T-helper 2 cell (primary cell): ENCODE results near the gene GPR37.

ENCODE experiments used
- DNase-seq, 5 experiments: peaks; one replicate each; pipeline versions ENCODE4 v3.0.0 to v3.0.0-alpha.2; 2012 to 2022

GPR37 gene

GRCh38 chr7:124780056-124780455, 14.5 kb upstream of the GPR37 start:
- no peak for DNase-seq

DNA sequence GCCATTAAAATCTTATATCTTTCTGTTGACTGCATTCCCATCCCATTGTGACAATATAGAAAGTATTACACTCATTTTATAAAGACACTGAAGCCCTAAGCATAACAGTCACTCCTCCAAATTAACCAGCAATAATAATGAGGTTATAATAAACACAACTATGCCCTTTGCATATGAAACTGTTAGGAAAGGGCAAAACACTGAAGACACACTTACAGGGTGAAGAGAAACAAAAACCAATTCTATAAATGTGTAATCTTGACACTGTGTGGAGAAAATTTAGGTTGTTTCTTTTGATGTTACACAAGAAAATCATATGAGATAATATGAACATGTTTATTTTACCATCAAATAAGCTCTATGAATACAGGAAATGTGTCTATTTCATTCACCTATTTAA, 14.0 kb upstream of the GPR37 start:
- DNase-seq: no peak

GRCh38 chr7:124779194-124779593, 13.6 kb upstream of the GPR37 start:
- DNase-seq: no peak

DNA sequence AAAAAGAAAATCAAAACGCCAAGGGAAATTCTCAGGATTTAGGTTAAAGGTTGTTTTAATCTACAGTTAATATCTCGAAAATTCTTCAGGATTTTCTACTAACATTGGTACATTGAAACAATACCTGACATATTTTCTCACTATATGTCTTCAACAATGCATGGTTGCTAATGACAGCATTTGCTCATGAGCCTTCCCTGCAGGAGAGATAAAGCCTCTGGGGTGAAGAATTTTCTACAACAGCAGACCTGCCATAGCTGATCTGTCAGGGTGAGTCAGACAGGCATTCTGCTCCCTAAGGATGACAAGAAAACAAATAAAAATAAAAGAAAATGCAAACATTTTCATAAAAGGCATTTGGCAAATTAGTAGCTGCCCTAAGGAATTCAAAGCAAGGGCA, 11.7 kb upstream of the GPR37 start:
- DNase-seq: no peak

DNA sequence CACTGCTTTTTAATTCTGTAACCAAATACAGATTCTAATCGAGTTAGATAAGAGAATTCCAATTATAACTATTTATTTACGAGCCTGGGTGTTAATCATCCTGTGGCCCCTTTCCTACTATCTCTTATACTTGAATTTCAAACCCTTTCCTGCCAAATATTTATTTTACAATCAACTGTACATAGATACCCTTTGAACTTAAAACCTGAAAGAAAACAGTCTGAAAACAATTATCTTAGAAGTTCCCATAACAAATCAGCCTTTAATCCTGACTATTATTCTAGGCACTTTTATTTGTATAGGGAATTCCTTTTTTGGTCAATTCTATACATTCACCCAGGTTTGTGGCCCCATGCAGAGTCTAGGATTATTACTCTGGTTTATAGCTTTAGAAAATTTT, 10.6 kb upstream of the GPR37 start:
- no peak for DNase-seq

DNA sequence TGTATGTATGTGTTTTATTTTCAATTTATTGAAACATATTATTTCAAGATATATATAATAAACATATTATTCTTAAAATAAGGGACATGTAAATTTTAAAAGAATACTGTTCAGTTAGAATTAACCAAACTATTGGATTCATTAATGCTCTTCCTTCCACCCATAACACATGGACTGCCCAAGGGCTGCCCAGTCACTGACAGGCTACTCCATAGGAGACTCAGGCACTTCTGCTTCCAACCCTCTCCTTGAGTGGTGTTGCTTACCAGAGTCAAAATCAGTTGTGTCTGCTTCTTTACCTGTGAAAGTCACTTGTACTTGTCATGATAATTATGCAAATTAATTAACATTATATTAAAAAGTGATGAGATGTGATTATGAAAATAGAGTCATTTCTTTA, 9.8 kb upstream of the GPR37 start:
- DNase-seq: no peak

DNA sequence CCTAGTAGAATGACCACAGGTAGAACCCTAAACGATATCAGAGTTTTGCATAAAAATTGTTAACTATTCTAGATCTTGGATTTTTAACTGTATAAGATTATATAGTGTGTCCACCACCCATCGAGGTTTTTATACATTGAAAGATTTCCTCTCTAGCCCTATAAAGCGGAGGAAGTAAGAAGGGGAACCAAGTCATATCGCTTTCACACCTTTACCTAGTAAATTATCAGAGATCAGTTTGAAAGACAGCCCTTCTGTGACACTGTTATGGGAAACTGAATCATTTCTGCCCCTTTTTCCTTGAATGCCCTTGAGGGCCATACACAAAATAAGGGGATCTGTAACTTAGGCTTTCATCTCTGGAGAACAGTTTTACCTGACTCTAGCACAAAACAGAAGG, 8.3 kb upstream of the GPR37 start:
- no peak for DNase-seq

- DNase-seq: no peak
These were observed 7.7 kb upstream of the GPR37 start for GRCh38 chr7:124773339-124773738.

GRCh38 chr7:124769136-124769535, 3.5 kb upstream of the GPR37 start:
- no peak for DNase-seq

DNA sequence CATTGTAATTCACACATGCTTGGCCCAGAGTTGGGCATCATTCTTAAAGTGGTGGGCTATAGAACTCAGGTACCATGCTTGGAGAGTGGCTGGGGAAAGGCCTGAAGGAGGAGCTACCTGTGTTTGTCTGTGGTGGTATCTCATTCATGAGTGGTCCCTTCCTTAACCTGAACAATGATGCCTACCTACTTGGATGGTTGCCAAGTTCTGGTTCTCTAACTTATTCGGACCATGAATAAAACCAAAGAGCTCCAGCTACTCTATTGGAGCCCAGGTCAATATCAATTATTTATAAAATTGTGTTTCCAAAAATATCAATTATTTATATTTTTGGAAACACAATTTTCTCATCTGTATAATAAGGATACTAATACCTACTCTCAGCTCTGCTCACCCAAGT, 2.9 kb upstream of the GPR37 start:
- no peak for DNase-seq

DNA sequence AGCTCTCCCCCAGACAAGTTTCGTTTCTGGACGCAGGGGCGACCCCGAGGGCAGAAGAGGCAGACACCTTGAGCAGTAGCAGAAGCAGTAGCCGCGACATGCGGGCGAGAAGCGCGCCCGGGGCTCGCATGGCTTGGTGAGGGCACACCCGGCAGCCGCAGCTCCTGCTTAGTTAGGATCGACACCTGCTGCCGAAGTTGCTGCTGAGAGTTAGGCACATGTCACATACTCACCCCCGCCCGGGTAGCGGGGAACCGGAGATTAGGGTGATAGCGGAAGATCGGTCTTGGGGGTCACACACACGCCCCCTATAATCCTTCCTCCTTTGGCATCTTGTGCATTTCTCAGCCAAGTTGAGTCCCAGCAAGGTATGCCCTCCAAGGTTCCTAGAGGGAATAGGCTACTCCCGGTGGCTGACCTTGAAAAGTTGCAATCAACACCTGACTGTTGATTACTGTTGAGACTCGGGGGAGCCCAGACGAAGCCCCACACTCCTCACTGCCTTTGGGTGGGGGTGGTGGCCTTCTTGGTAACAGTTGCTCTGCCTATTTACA, 668 bp downstream of the GPR37 start:
- DNase-seq: peak in 2 of 5 experiments; percentile 5 to 41

DNA sequence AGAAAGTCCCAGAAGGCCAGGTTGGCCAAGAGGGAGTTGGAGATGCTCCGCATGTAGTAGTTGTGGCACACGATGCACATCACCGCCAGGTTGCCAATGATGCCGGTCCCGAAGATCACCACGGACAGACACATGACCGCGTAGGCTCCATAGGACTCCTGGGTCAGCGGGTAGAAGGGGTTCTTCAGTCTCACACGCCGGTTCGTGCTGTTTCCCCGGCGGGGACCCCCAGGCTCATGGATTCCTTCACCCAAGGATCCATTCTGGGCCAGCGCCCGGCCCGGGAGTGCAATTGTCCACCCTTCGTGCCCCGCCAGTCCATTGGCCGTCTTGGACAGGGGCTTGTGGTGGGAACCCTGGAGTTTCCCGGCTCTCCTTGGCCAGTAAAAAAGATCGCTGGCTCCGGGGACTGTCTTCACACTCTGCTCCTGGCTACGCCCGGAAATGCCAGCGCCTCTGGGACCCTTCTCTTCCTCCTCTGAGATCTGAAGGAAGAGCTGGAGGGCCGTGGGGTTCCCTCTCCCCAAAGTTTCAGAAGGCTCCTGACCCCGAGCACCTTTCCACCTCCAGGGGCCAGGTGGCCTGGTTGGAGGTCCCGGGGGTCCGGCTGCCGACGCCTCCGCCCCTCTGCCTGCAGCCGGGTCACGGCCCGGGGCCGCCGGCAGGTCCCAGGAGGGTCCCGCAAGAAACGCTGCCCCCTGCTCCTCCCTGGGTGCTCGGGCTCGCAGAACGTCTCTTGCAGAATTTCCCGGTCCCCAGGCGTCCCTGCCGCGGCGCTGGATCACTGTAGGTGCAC, 1.3 kb downstream of the GPR37 start:
- no peak for DNase-seq

DNA sequence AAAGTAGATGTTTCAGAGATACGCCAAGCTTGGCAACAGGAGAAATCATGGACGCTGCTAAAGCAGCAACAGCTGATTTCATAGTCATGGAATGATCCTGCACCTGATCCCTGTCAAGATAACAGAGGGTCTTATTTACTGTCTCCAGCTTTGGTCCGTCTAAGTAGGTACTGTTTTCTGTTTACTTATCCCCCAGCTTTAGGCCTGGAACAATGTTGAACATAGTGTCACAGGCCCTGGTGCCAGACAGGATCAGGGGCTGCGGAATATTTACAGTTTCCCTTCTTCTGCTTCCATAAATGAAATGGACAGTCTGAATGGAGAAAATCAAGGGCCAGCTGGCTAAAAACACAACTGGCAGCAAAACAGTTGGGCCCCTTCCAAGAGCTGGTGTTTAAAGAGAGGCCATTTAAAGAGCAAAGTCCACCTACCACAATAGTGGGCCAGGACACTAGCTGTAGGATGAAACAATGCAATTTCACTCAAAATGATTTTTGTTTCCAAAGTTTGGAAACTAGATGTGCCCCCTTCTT, 2.9 kb downstream of the GPR37 start:
- no peak for DNase-seq

DNA sequence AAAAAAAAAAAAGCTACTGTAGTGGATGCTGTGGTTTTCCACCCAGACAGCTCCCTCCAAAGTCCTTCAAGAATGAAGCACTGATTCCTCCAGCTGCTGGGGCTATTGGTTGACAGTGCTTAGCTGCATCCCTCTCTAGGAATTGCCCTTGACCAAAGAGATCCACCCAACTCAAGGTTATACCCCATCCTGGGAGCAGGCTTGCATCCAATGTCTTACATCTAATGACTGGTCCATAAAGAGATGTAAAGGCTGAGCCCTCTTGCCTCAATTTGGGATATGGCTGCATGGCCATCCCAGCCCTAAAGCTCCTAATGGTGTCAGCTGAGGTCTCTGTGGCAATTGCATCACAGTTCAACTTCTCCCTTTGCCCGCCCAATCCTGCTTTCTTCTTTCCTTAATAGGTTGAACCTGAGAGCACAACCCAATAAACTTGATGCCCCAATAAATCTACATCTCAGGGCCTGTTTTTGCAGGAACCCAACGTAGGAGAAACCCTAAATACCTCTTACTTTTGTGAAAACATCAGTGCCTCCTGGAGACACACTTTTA, 4.4 kb downstream of the GPR37 start:
- no peak for DNase-seq

GRCh38 chr7:124758327-124758726, 7.3 kb downstream of the GPR37 start:
- DNase-seq: no peak

- DNase-seq: no peak
These were observed 10.9 kb downstream of the GPR37 start for GRCh38 chr7:124754576-124755268.

- no peak for DNase-seq
These were observed 13.3 kb downstream of the GPR37 start for GRCh38 chr7:124752310-124752709.

DNA sequence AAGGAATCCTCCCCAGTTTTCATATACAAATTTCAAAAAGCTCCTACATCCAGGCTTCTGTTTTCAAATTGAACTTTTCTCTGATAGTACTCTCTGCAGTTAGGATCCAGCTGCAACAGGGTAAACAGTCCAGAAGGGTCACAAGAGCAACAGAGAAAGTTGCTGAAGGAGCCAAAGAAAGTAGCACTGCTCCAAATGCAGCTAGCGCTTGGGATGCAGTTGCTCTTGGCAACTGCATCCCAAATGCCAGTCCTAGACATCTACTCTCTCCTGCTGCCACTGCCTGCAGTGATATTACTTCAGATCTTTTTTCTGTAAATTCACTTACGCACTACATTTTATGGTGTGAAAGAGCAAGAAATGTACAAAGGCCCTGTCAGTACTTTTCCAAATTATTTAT, 14.6 kb downstream of the GPR37 start:
- DNase-seq: no peak

- no peak for DNase-seq
These were observed 18.5 kb downstream of the GPR37 start for GRCh38 chr7:124747072-124747471.

- DNase-seq: no peak
These were observed 27.0 kb downstream of the GPR37 start for GRCh38 chr7:124738639-124739038.

DNA sequence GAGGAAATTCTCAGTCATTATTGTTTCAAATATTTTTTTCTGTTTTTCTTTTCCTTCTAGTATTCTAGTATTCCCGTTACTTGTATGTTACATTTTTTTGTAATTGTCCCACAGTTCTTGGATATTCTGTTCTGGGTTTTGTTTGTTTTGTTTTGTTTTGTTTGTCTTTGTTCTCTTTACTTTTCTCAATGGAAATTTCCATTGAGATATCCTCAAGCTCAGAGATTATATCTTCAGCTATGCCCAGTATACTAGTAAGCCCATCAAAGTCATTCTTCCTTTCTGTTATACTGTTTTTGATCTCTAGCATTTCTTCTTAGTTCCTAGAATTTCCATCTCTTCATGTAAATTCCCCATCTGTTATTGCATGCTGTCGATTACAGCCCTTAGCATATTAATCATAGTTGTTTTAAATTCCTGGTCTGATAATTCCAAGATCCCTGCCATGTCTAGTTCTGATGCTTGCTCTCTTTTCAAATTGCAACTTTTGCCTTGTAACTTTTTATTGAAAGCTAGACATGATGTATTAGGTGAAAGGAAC, 27.8 kb downstream of the GPR37 start:
- DNase-seq: no peak

DNA sequence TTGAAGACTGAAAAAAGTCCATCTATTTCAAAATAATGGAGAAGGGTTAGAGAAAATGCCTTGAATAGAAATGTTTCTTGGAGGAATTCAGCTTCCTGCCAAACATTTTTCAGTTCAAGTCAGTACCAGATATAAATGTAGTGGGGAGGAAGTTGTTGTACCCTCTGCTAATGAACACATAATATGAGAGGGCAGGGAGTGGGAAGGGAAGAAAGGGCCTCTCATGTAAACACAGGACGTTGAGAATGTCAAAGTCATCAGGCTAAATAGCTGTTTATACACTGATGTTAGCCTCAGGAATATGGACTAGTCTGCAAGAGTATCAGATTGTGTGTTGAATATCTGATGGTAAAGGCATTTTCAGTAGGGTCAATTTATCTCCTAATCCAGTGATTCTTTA, 37.0 kb downstream of the GPR37 start:
- DNase-seq: no peak

GRCh38 chr7:124724507-124725192, 40.9 kb downstream of the GPR37 start:
- DNase-seq: no peak
